Naive B cell (primary cell): Measurements from ENCODE around the gene ZNF543. TPM values are rescaled to one million over a fixed set of nuclear protein-coding genes. Genes with fewer than 3 reads are reported as not detected.
"Not testable (repeated sequence)": the region's sequence is repeated elsewhere in the genome, so short reads cannot be mapped to it uniquely, and the experiment has no call there.

ENCODE experiments used
- ATAC-seq, 2 donors: fragments of 150-1000 bp; cut with Tn5 transposase; 2 replicates each; pipeline ENCODE4 v1.10.0; 2021; ENCODE audit warnings: low read depth in 2 of 2, mild to moderate bottlenecking in 2 of 2, moderate library complexity in 2 of 2
- DNase-seq: peaks from one replicate; pipeline ENCODE4 v3.0.0; 2022
- H3K27ac Mint-ChIP-seq, 6 donors: one replicate each; pipeline ENCODE4 v1.8.0; 2020 to 2022; ENCODE audit warnings: mild to moderate bottlenecking in 6 of 6, mixed read lengths in 6 of 6, moderate library complexity in 5 of 6, inconsistent platforms in 2 of 6
- H3K27me3 Mint-ChIP-seq, 3 donors: one replicate each; pipeline ENCODE4 v1.8.0; 2021 to 2022; ENCODE audit warnings: mixed read lengths in 3 of 3, mild to moderate bottlenecking in 1 of 3
- H3K36me3 Mint-ChIP-seq, 2 donors: one replicate each; pipeline ENCODE4 v1.8.0; 2020 to 2022; ENCODE audit warnings: mixed read lengths in 2 of 2, inconsistent platforms in 1 of 2, mild to moderate bottlenecking in 1 of 2
- H3K4me1 Mint-ChIP-seq, 3 donors: one replicate each; pipeline ENCODE4 v1.8.0; 2020 to 2022; ENCODE audit warnings: mixed read lengths in 3 of 3, inconsistent platforms in 1 of 3, mild to moderate bottlenecking in 1 of 3, moderate library complexity in 1 of 3
- H3K4me3 Mint-ChIP-seq, 8 donors: one replicate each; pipeline ENCODE4 v1.8.0; 2020 to 2022; ENCODE audit warnings: mild to moderate bottlenecking in 8 of 8, mixed read lengths in 8 of 8, moderate library complexity in 8 of 8, inconsistent platforms in 2 of 8
- H3K9me3 Mint-ChIP-seq, 7 donors: one replicate each; pipeline ENCODE4 v1.8.0; 2020 to 2022; ENCODE audit warnings: mixed read lengths in 7 of 7, mild to moderate bottlenecking in 5 of 7, inconsistent platforms in 2 of 7, moderate library complexity in 1 of 7
- polyA plus RNA-seq, 6 donors: library from polyadenylated mRNA; unstranded; fragments of 300-500 nt; fragmentation: Illumina TruSeq; gene quantifications; one replicate each; pipeline ENCODE4 v1.2.3, GENCODE V29; 2021; ENCODE audit warnings: low read depth in 6 of 6

ZNF543 gene
- 10 to 100 TPM in 3 of 6 donors, 1 to 10 TPM in 3; 6.0 to 12.9 (median 9.5) TPM for polyA plus RNA-seq

GRCh38 chr19:57320180-57321084 is at the start of gene ZNF543:
TSS of gene ZNF543 (plus strand) at chr19:57320472. CDS start at chr19:57320854, 382 bp downstream.
- peaks cover 13 to 30% (median 29%) of the 10 kb centered on the region in 3 donors for H3K27me3 Mint-ChIP-seq
- peaks cover 23 to 40% (median 33%) of the 10 kb centered on the region in 3 donors for H3K4me1 Mint-ChIP-seq
- peak; percentile 92 to 95 for ATAC-seq
- peak; percentile 89 for DNase-seq
- peaks cover 10 to 18% of the 10 kb centered on the region in 2 donors for H3K36me3 Mint-ChIP-seq
- H3K9me3 Mint-ChIP-seq, result peaks cover 0 to 11% (median 4%) of the 10 kb centered on the region in 7 donors
- peak within 1 kb of the TSS; percentile 93 to 100 (median 98) for H3K27ac Mint-ChIP-seq
- H3K4me3 Mint-ChIP-seq, result peak within 1 kb of the TSS; percentile 92 to 98 (median 97)

GRCh38 chr19:57271280-57271679 is 49.0 kb upstream of the ZNF543 start:
- Mint-ChIP-seq H3K27ac (no peak overlapping the region), H3K36me3 (peaks cover 8 to 16% of the 10 kb centered on the region in 2 donors), H3K4me3 (peak overlapping the region in 1 of 8 donors; percentile 16), H3K4me1 (peaks cover 8 to 15% (median 10%) of the 10 kb centered on the region in 3 donors), H3K9me3 (peaks cover 0 to 3% (median 0%) of the 10 kb centered on the region in 7 donors), H3K27me3 (no peaks in the 10 kb centered on the region)
- DNase-seq (no peak), ATAC-seq (no peak)

- Mint-ChIP-seq H3K36me3 (peaks cover 0 to 16% of the 10 kb centered on the region in 2 donors), H3K27ac (no peak overlapping the region), H3K27me3 (no peaks in the 10 kb centered on the region), H3K9me3 (peaks cover 0 to 3% (median 0%) of the 10 kb centered on the region in 7 donors), H3K4me1 (peaks cover 6 to 14% (median 8%) of the 10 kb centered on the region in 3 donors), H3K4me3 (no peak overlapping the region)
- ATAC-seq (no peak), DNase-seq (no peak)
Observed at GRCh38 chr19:57273014-57273413, 47.3 kb upstream of the ZNF543 start.

- ATAC-seq, result no peak
- Mint-ChIP-seq H3K27me3 (no peaks in the 10 kb centered on the region), H3K27ac (no peak overlapping the region), H3K4me3 (no peak overlapping the region), H3K36me3 (peaks cover 0 to 13% of the 10 kb centered on the region in 2 donors), H3K9me3 (peaks cover 0 to 3% (median 0%) of the 10 kb centered on the region in 7 donors), H3K4me1 (peaks cover 6 to 12% (median 7%) of the 10 kb centered on the region in 3 donors)
- no peak for DNase-seq
Observed at GRCh38 chr19:57276430-57276829, 43.8 kb upstream of the ZNF543 start.

- not testable (repeated sequence) for ATAC-seq, DNase-seq, H3K27ac Mint-ChIP-seq, H3K27me3 Mint-ChIP-seq, H3K36me3 Mint-ChIP-seq, H3K9me3 Mint-ChIP-seq
- H3K4me1 Mint-ChIP-seq, result peaks cover 17 to 31% (median 23%) of the 10 kb centered on the region in 3 donors
- H3K4me3 Mint-ChIP-seq, result peak overlapping the region in 3 of 8 donors; percentile 24 to 69 (median 30)
Observed at GRCh38 chr19:57278481-57278880, 41.8 kb upstream of the ZNF543 start.

- Mint-ChIP-seq H3K27ac (no peak overlapping the region), H3K4me1 (peaks cover 21 to 33% (median 23%) of the 10 kb centered on the region in 3 donors)
Observed at GRCh38 chr19:57279418-57280164, 40.7 kb upstream of the ZNF543 start.

GRCh38 chr19:57280165-57280961 is 39.9 kb upstream of the ZNF543 start, which contains the start of gene ZNF460:
TSS of gene ZNF460 (plus strand) at chr19:57280485. CDS start at chr19:57280807, 322 bp downstream.
- H3K36me3 Mint-ChIP-seq, result peaks cover 4 to 7% of the 10 kb centered on the region in 2 donors
- no peak within 1 kb of the TSS for H3K4me3 Mint-ChIP-seq
- DNase-seq, result peak; percentile 95
- H3K27me3 Mint-ChIP-seq, result no peaks in the 10 kb centered on the region
- H3K27ac Mint-ChIP-seq, result no peak within 1 kb of the TSS
- peak; percentile 84 to 87 for ATAC-seq
- no peaks in the 10 kb centered on the region for H3K9me3 Mint-ChIP-seq
- H3K4me1 Mint-ChIP-seq, result peaks cover 27 to 36% (median 27%) of the 10 kb centered on the region in 3 donors

More at GRCh38 chr19:57279418-57280164, 40.7 kb upstream of the ZNF543 start:
- DNase-seq, result peak; percentile 77
- Mint-ChIP-seq H3K36me3 (no peaks in the 10 kb centered on the region), H3K9me3 (no peaks in the 10 kb centered on the region), H3K4me3 (no peak overlapping the region), H3K27me3 (no peaks in the 10 kb centered on the region)
- ATAC-seq, result peak; percentile 74 to 76

GRCh38 chr19:57280962-57281400 is 39.3 kb upstream of the ZNF543 start:
- ATAC-seq (peak; percentile 5 to 6), DNase-seq (peak; percentile 39)
- Mint-ChIP-seq H3K4me1 (peaks cover 28 to 39% (median 30%) of the 10 kb centered on the region in 3 donors), H3K27ac (no peak overlapping the region), H3K4me3 (no peak overlapping the region), H3K27me3 (no peaks in the 10 kb centered on the region), H3K9me3 (no peaks in the 10 kb centered on the region), H3K36me3 (peaks cover 8 to 12% of the 10 kb centered on the region in 2 donors)

- Mint-ChIP-seq H3K4me1 (peaks cover 32 to 48% (median 32%) of the 10 kb centered on the region in 3 donors), H3K36me3 (peaks cover 10 to 18% of the 10 kb centered on the region in 2 donors), H3K27ac (peak overlapping the region in 5 of 6 donors; percentile 67 to 95 (median 91)), H3K9me3 (no peaks in the 10 kb centered on the region), H3K27me3 (no peaks in the 10 kb centered on the region), H3K4me3 (peak overlapping the region in 4 of 8 donors; percentile 58 to 83 (median 74))
- ATAC-seq (no peak), DNase-seq (no peak)
Observed at GRCh38 chr19:57282011-57282643, 38.1 kb upstream of the ZNF543 start.

GRCh38 chr19:57288373-57288772 is 31.9 kb upstream of the ZNF543 start:
- peaks cover 0 to 28% (median 22%) of the 10 kb centered on the region in 7 donors for H3K9me3 Mint-ChIP-seq
- H3K36me3 Mint-ChIP-seq, result peaks cover 51 to 64% of the 10 kb centered on the region in 2 donors
- H3K27ac Mint-ChIP-seq, result peak overlapping the region in 1 of 6 donors; percentile 12
- DNase-seq (no peak), ATAC-seq (peak in 1 of 2 donors; percentile 28)
- no peak overlapping the region for H3K4me3 Mint-ChIP-seq
- peaks cover 15 to 22% (median 21%) of the 10 kb centered on the region in 3 donors for H3K4me1 Mint-ChIP-seq
- no peaks in the 10 kb centered on the region for H3K27me3 Mint-ChIP-seq

GRCh38 chr19:57290970-57291369 is 29.3 kb upstream of the ZNF543 start:
- H3K4me3 Mint-ChIP-seq, result peak overlapping the region in 1 of 8 donors; percentile 10
- no peak for DNase-seq
- no peak for ATAC-seq
- H3K36me3 Mint-ChIP-seq, result peaks cover 64 to 74% of the 10 kb centered on the region in 2 donors
- H3K27ac Mint-ChIP-seq, result peak overlapping the region in 1 of 6 donors; percentile 52
- peaks cover 13 to 16% (median 14%) of the 10 kb centered on the region in 3 donors for H3K4me1 Mint-ChIP-seq
- H3K27me3 Mint-ChIP-seq, result no peaks in the 10 kb centered on the region
- peaks cover 3 to 42% (median 32%) of the 10 kb centered on the region in 7 donors for H3K9me3 Mint-ChIP-seq

- DNase-seq (no peak), ATAC-seq (no peak)
- Mint-ChIP-seq H3K27ac (no peak overlapping the region), H3K36me3 (peaks cover 63 to 67% of the 10 kb centered on the region in 2 donors), H3K4me1 (peaks cover 7 to 14% (median 10%) of the 10 kb centered on the region in 3 donors), H3K4me3 (no peak overlapping the region), H3K9me3 (peaks cover 3 to 42% (median 32%) of the 10 kb centered on the region in 7 donors), H3K27me3 (no peaks in the 10 kb centered on the region)
Observed at GRCh38 chr19:57292547-57292946, 27.7 kb upstream of the ZNF543 start.
